Measurements from ENCODE around the gene MEAK7. TPM values are rescaled to one million over a fixed set of nuclear protein-coding genes. Genes with fewer than 3 reads are reported as not detected.

The MEAK7 gene
- total RNA-seq, 4 donors from 2014 or later = 2.6 to 7.1 (median 5.0) TPM

- intact Hi-C loops (cut with DNase I; ENCODE audit: low total_unique reads) (no loop called here), in situ Hi-C loops (cut with MboI; ENCODE audit: low sequenced_read_pairs in 4 of 4) (no loop called here)
- DNase-seq (no peak), ATAC-seq (no peak)
- no peaks in the 10 kb centered on the region for H3K27me3 ChIP-seq
- H3K27ac ChIP-seq = no peak overlapping the region
- peaks cover 7 to 14% of the 10 kb centered on the region in 2 donors for H3K4me1 ChIP-seq
- no peak overlapping the region for H3K4me3 ChIP-seq
- no peaks in the 10 kb centered on the region for H3K9me3 ChIP-seq
- no peak for TF ChIP-seq POLR2A (IDR thresholded peaks at IDR 0.05)
- TF ChIP-seq, protein P1, sequence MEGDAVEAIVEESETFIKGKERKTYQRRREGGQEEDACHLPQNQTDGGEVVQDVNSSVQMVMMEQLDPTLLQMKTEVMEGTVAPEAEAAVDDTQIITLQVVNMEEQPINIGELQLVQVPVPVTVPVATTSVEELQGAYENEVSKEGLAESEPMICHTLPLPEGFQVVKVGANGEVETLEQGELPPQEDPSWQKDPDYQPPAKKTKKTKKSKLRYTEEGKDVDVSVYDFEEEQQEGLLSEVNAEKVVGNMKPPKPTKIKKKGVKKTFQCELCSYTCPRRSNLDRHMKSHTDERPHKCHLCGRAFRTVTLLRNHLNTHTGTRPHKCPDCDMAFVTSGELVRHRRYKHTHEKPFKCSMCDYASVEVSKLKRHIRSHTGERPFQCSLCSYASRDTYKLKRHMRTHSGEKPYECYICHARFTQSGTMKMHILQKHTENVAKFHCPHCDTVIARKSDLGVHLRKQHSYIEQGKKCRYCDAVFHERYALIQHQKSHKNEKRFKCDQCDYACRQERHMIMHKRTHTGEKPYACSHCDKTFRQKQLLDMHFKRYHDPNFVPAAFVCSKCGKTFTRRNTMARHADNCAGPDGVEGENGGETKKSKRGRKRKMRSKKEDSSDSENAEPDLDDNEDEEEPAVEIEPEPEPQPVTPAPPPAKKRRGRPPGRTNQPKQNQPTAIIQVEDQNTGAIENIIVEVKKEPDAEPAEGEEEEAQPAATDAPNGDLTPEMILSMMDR (IDR thresholded peaks at IDR 0.05 in 4 of 5, conservative IDR thresholded peaks at IDR 0.05 in 1 of 5) = no peak
- H3K36me3 ChIP-seq = no peaks in the 10 kb centered on the region
These were observed 30.4 kb upstream of the MEAK7 start for GRCh38 chr16:84534815-84535214.

- no peaks in the 10 kb centered on the region for H3K9me3 ChIP-seq
- in situ Hi-C loops (cut with MboI; ENCODE audit: low sequenced_read_pairs in 4 of 4) (no loop called here), intact Hi-C loops (cut with DNase I; ENCODE audit: low total_unique reads) (no loop called here)
- peak; percentile 32 to 43 for ATAC-seq
- H3K4me1 ChIP-seq = peaks cover 7 to 18% of the 10 kb centered on the region in 2 donors
- TF ChIP-seq POLR2A (IDR thresholded peaks at IDR 0.05) = no peak
- TF ChIP-seq, protein P1 (IDR thresholded peaks at IDR 0.05 in 4 of 5, conservative IDR thresholded peaks at IDR 0.05 in 1 of 5) = no peak
- H3K4me3 ChIP-seq = no peak overlapping the region
- H3K27me3 ChIP-seq = no peaks in the 10 kb centered on the region
- no peaks in the 10 kb centered on the region for H3K36me3 ChIP-seq
- peak; percentile 9 to 42 for DNase-seq
- H3K27ac ChIP-seq = peak overlapping the region; percentile 50 to 62 (median 59)
These were observed 28.5 kb upstream of the MEAK7 start for GRCh38 chr16:84532855-84533486.

DNA sequence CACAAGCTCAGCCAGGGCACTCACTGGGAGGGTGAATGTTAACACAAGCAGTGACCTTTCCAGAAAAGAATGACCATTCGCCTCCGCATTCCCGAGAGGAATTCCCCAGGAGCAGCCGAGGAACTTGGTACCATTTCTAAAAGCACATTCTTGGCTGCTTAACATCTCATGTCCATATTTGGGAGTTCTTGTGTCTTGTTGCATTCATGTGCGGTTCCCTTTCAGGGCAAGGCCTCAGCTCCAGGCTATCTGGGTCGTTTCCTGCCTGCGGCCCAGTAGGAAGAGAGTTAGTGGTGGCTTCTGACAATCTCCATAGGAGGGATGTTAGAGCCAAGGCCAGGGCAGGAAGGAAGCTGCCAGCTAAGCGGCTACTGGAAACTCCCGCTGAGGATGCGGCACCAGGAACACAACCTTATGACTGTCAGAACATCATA is 27.8 kb upstream of the MEAK7 start:
- Histone ChIP-seq H3K27me3 (no peaks in the 10 kb centered on the region), H3K4me1 (peaks cover 11 to 25% of the 10 kb centered on the region in 2 donors), H3K36me3 (no peaks in the 10 kb centered on the region), H3K27ac (peak overlapping the region; percentile 50 to 62 (median 59)), H3K4me3 (no peak overlapping the region), H3K9me3 (no peaks in the 10 kb centered on the region)
- no peak for TF ChIP-seq POLR2A (IDR thresholded peaks at IDR 0.05)
- TF ChIP-seq, protein P1 (IDR thresholded peaks at IDR 0.05 in 4 of 5, conservative IDR thresholded peaks at IDR 0.05 in 1 of 5) = no peak
- peak; percentile 41 to 70 for DNase-seq
- intact Hi-C loops (cut with DNase I; ENCODE audit: low total_unique reads) = no loop called here
- ATAC-seq = peak; percentile 85 to 90
- in situ Hi-C loops (cut with MboI; ENCODE audit: low sequenced_read_pairs in 4 of 4) = no loop called here

DNA sequence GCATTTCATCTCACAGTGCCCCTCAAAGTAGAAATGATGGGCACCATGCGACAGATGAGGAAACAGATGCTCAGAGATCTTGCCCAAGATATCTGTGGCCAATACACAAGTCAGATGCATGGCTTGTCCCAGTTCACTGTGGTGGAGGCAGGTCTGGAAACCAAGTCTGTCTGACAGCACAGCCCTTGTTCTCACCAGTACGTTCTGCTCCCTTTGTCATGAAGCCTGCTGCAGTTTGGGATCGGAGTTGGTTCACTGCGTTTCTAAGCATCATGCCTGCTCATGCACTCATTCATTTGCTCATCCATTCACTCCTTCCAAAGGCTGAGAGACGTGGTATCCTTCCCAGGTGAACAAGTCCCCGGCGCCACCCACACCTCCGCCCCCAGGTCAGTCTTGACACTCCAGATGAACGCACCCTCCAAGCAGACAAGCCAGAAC is 27.2 kb upstream of the MEAK7 start:
- ATAC-seq = no peak
- DNase-seq = no peak
- Histone ChIP-seq H3K36me3 (no peaks in the 10 kb centered on the region), H3K27me3 (peaks cover 0 to 1% (median 0%) of the 10 kb centered on the region in 3 donors), H3K27ac (peak overlapping the region; percentile 42 to 62 (median 56)), H3K4me3 (no peak overlapping the region), H3K9me3 (no peaks in the 10 kb centered on the region), H3K4me1 (peaks cover 18 to 26% of the 10 kb centered on the region in 2 donors)
- intact Hi-C loops (cut with DNase I; ENCODE audit: low total_unique reads) = no loop called here
- TF ChIP-seq, protein P1 (IDR thresholded peaks at IDR 0.05 in 4 of 5, conservative IDR thresholded peaks at IDR 0.05 in 1 of 5) = no peak
- no peak for TF ChIP-seq POLR2A (IDR thresholded peaks at IDR 0.05)
- in situ Hi-C loops (cut with MboI; ENCODE audit: low sequenced_read_pairs in 4 of 4) = no loop called here

All from gastrocnemius medialis (tissue), 4 donors.